CD8-positive, alpha-beta memory T cell (primary cell): ENCODE data around the gene XK. TPM values are rescaled to one million over a fixed set of nuclear protein-coding genes. Genes with fewer than 3 reads are reported as not detected.

Source experiments
- CTCF ChIA-PET: fragments of 350-600 bp; sonication (Branson Sonifier 250); formaldehyde crosslinking; loops from one replicate; lab custom pipeline; 2021; ENCODE audit warnings: antibody characterized with exemption; lab: Charles Lee
- POLR2A ChIA-PET: fragments of 350-600 bp; sonication (Branson Sonifier 250); formaldehyde crosslinking; loops from one replicate; lab custom pipeline; 2021; ENCODE audit warnings: antibody characterized with exemption; lab: Charles Lee
- DNase-seq, 5 donors: peaks; one replicate each; pipeline versions ENCODE4 v3.0.0 to v3.0.0-alpha.2; 2020 to 2022; ENCODE audit warnings: mixed read lengths in 1 of 5
- H3K27ac ChIP-seq: one replicate; pipeline ENCODE4 v1.7.0; 2013; ENCODE audit warnings: low read depth, mild to moderate bottlenecking, low read length, moderate library complexity
- H3K27me3 ChIP-seq: 2 replicates; pipeline ENCODE4 v1.7.0; 2013; ENCODE audit warnings: low read length, mild to moderate bottlenecking; ENCODE audit not compliant: insufficient read depth, poor library complexity, severe bottlenecking
- H3K36me3 ChIP-seq: 2 replicates; pipeline ENCODE4 v1.7.0; 2013; ENCODE audit warnings: mild to moderate bottlenecking, low read length, moderate library complexity; ENCODE audit not compliant: insufficient read depth
- H3K4me1 ChIP-seq: 2 replicates; pipeline ENCODE4 v1.7.0; 2013; ENCODE audit warnings: mild to moderate bottlenecking, low read length, moderate library complexity; ENCODE audit not compliant: insufficient read depth
- H3K4me3 ChIP-seq: 2 replicates; pipeline ENCODE4 v1.7.0; 2013; ENCODE audit warnings: mild to moderate bottlenecking, low read length
- H3K9me3 ChIP-seq: 2 replicates; pipeline ENCODE4 v1.7.0; 2013; ENCODE audit warnings: mild to moderate bottlenecking, low read length
- H3K27ac Mint-ChIP-seq, 8 donors: one replicate each; pipeline ENCODE4 v1.8.0; 2020 to 2021; ENCODE audit warnings: mixed read lengths in 8 of 8, mild to moderate bottlenecking in 6 of 8, inconsistent platforms in 3 of 8, moderate library complexity in 3 of 8
- H3K27me3 Mint-ChIP-seq, 2 donors: one replicate each; pipeline ENCODE4 v1.8.0; 2020 to 2021; ENCODE audit warnings: mixed read lengths in 2 of 2, mild to moderate bottlenecking in 1 of 2, moderate library complexity in 1 of 2
- H3K36me3 Mint-ChIP-seq, 3 donors: one replicate each; pipeline ENCODE4 v1.8.0; 2020 to 2021; ENCODE audit warnings: mixed read lengths in 3 of 3, inconsistent platforms in 1 of 3, mild to moderate bottlenecking in 1 of 3
- H3K4me1 Mint-ChIP-seq, 3 donors: one replicate each; pipeline ENCODE4 v1.8.0; 2020 to 2021; ENCODE audit warnings: mixed read lengths in 3 of 3, inconsistent platforms in 1 of 3, mild to moderate bottlenecking in 1 of 3
- H3K4me3 Mint-ChIP-seq, 7 donors: one replicate each; pipeline ENCODE4 v1.8.0; 2020 to 2021; ENCODE audit warnings: mixed read lengths in 7 of 7, mild to moderate bottlenecking in 6 of 7, moderate library complexity in 4 of 7, inconsistent platforms in 2 of 7
- H3K9me3 Mint-ChIP-seq, 5 donors: one replicate each; pipeline ENCODE4 v1.8.0; 2020 to 2022; ENCODE audit warnings: mixed read lengths in 5 of 5, mild to moderate bottlenecking in 3 of 5, moderate library complexity in 2 of 5, inconsistent platforms in 1 of 5
- polyA plus RNA-seq: library from polyadenylated mRNA; unstranded; fragments of 300-500 nt; fragmentation: Illumina TruSeq; gene quantifications from one replicate; pipeline ENCODE4 v1.2.3, GENCODE V29; 2021
- total RNA-seq, 2 experiments: library from RNA; stranded (reverse); gene quantifications; one replicate each; pipeline ENCODE4 v1.2.3, GENCODE V29; 2021

The XK gene
- total and polyA plus RNA-seq, 3 experiments from 2014 or later, result 0.22 to 0.27 TPM; not detected in 1

GRCh38 chrX:37672563-37672962, 13.0 kb upstream of the XK start:
- Mint-ChIP-seq H3K27ac (no peak overlapping the region), H3K9me3 (no peaks in the 10 kb centered on the region), H3K27me3 (peaks cover 0 to 1% of the 10 kb centered on the region in 2 donors), H3K4me3 (no peak overlapping the region), H3K36me3 (peaks cover 0 to 1% (median 0%) of the 10 kb centered on the region in 3 donors), H3K4me1 (no peaks in the 10 kb centered on the region)
- DNase-seq, result no peak
- H3K4me1 ChIP-seq, result no peaks in the 10 kb centered on the region
- H3K4me3 ChIP-seq, result no peak overlapping the region
- no peaks in the 10 kb centered on the region for H3K27me3 ChIP-seq
- no peaks in the 10 kb centered on the region for H3K36me3 ChIP-seq
- ChIA-PET POLR2A (no interaction called here), CTCF (no interaction called here)
- H3K27ac ChIP-seq, result no peak overlapping the region
- no peaks in the 10 kb centered on the region for H3K9me3 ChIP-seq

- H3K27ac Mint-ChIP-seq, result no peak overlapping the region
- H3K36me3 Mint-ChIP-seq, result peaks cover 0 to 1% (median 0%) of the 10 kb centered on the region in 3 donors
- DNase-seq, result no peak
- Histone ChIP-seq H3K27ac (no peak overlapping the region), H3K36me3 (no peaks in the 10 kb centered on the region), H3K4me1 (no peaks in the 10 kb centered on the region), H3K4me3 (no peak overlapping the region), H3K27me3 (no peaks in the 10 kb centered on the region), H3K9me3 (no peaks in the 10 kb centered on the region)
- POLR2A ChIA-PET, result no interaction called here
- no peak overlapping the region for H3K4me3 Mint-ChIP-seq
- no peaks in the 10 kb centered on the region for H3K9me3 Mint-ChIP-seq
- CTCF ChIA-PET, result no interaction called here
- peaks cover 0 to 1% of the 10 kb centered on the region in 2 donors for H3K27me3 Mint-ChIP-seq
- H3K4me1 Mint-ChIP-seq, result no peaks in the 10 kb centered on the region
Measured at GRCh38 chrX:37676811-37677210, 8.8 kb upstream of the XK start.

GRCh38 chrX:37677243-37677642, 8.3 kb upstream of the XK start:
- H3K27ac Mint-ChIP-seq, result no peak overlapping the region
- Histone ChIP-seq H3K4me1 (no peaks in the 10 kb centered on the region), H3K4me3 (no peak overlapping the region), H3K36me3 (no peaks in the 10 kb centered on the region), H3K27me3 (no peaks in the 10 kb centered on the region), H3K27ac (no peak overlapping the region), H3K9me3 (no peaks in the 10 kb centered on the region)
- peaks cover 0 to 1% of the 10 kb centered on the region in 2 donors for H3K27me3 Mint-ChIP-seq
- no peaks in the 10 kb centered on the region for H3K9me3 Mint-ChIP-seq
- no peaks in the 10 kb centered on the region for H3K4me1 Mint-ChIP-seq
- POLR2A ChIA-PET, result no interaction called here
- no peak overlapping the region for H3K4me3 Mint-ChIP-seq
- CTCF ChIA-PET, result no interaction called here
- no peak for DNase-seq
- peaks cover 0 to 1% (median 0%) of the 10 kb centered on the region in 3 donors for H3K36me3 Mint-ChIP-seq

GRCh38 chrX:37677765-37678164, 7.8 kb upstream of the XK start:
- ChIA-PET POLR2A (no interaction called here), CTCF (no interaction called here)
- Histone ChIP-seq H3K36me3 (no peaks in the 10 kb centered on the region), H3K27ac (no peak overlapping the region), H3K27me3 (no peaks in the 10 kb centered on the region), H3K9me3 (no peaks in the 10 kb centered on the region), H3K4me3 (no peak overlapping the region), H3K4me1 (no peaks in the 10 kb centered on the region)
- Mint-ChIP-seq H3K9me3 (no peaks in the 10 kb centered on the region), H3K27ac (no peak overlapping the region), H3K27me3 (peaks cover 0 to 5% of the 10 kb centered on the region in 2 donors), H3K36me3 (peaks cover 0 to 1% (median 0%) of the 10 kb centered on the region in 3 donors), H3K4me1 (no peaks in the 10 kb centered on the region), H3K4me3 (no peak overlapping the region)
- no peak for DNase-seq

- Mint-ChIP-seq H3K4me1 (no peaks in the 10 kb centered on the region), H3K9me3 (no peaks in the 10 kb centered on the region)
Measured at GRCh38 chrX:37678574-37678973, 7.0 kb upstream of the XK start.

GRCh38 chrX:37679230-37679629, 6.4 kb upstream of the XK start:
- no peak for DNase-seq
- POLR2A ChIA-PET, result no interaction called here
- CTCF ChIA-PET, result no interaction called here

More at GRCh38 chrX:37678574-37678973, 7.0 kb upstream of the XK start:
- no peak overlapping the region for H3K4me3 ChIP-seq
- peaks cover 0 to 5% of the 10 kb centered on the region in 2 donors for H3K27me3 Mint-ChIP-seq
- no peaks in the 10 kb centered on the region for H3K4me1 ChIP-seq
- no peak overlapping the region for H3K27ac ChIP-seq
- ChIA-PET CTCF (no interaction called here), POLR2A (no interaction called here)
- no peak overlapping the region for H3K4me3 Mint-ChIP-seq
- no peaks in the 10 kb centered on the region for H3K27me3 ChIP-seq
- H3K36me3 ChIP-seq, result no peaks in the 10 kb centered on the region
- no peak for DNase-seq
- H3K36me3 Mint-ChIP-seq, result peaks cover 0 to 1% (median 0%) of the 10 kb centered on the region in 3 donors
- H3K9me3 ChIP-seq, result no peaks in the 10 kb centered on the region
- no peak overlapping the region for H3K27ac Mint-ChIP-seq

GRCh38 chrX:37679888-37680287, 5.7 kb upstream of the XK start:
- POLR2A ChIA-PET, result no interaction called here
- no peaks in the 10 kb centered on the region for H3K9me3 ChIP-seq
- peaks cover 0 to 1% (median 0%) of the 10 kb centered on the region in 3 donors for H3K36me3 Mint-ChIP-seq
- DNase-seq, result no peak
- H3K4me3 ChIP-seq, result no peak overlapping the region
- no peaks in the 10 kb centered on the region for H3K4me1 Mint-ChIP-seq
- no peaks in the 10 kb centered on the region for H3K4me1 ChIP-seq
- no peak overlapping the region for H3K4me3 Mint-ChIP-seq
- H3K36me3 ChIP-seq, result no peaks in the 10 kb centered on the region
- CTCF ChIA-PET, result no interaction called here
- H3K27me3 ChIP-seq, result no peaks in the 10 kb centered on the region
- no peak overlapping the region for H3K27ac ChIP-seq
- H3K9me3 Mint-ChIP-seq, result no peaks in the 10 kb centered on the region
- H3K27me3 Mint-ChIP-seq, result peaks cover 0 to 8% of the 10 kb centered on the region in 2 donors
- H3K27ac Mint-ChIP-seq, result peak overlapping the region in 1 of 8 donors; percentile 54

More at GRCh38 chrX:37679230-37679629, 6.4 kb upstream of the XK start:
- Mint-ChIP-seq H3K4me1 (no peaks in the 10 kb centered on the region), H3K4me3 (no peak overlapping the region), H3K27ac (no peak overlapping the region), H3K9me3 (no peaks in the 10 kb centered on the region), H3K36me3 (peaks cover 0 to 1% (median 0%) of the 10 kb centered on the region in 3 donors), H3K27me3 (peaks cover 0 to 5% of the 10 kb centered on the region in 2 donors)
- H3K9me3 ChIP-seq, result no peaks in the 10 kb centered on the region
- no peaks in the 10 kb centered on the region for H3K27me3 ChIP-seq
- no peak overlapping the region for H3K27ac ChIP-seq
- no peak overlapping the region for H3K4me3 ChIP-seq
- no peaks in the 10 kb centered on the region for H3K4me1 ChIP-seq
- no peaks in the 10 kb centered on the region for H3K36me3 ChIP-seq

- no peaks in the 10 kb centered on the region for H3K36me3 ChIP-seq
- H3K27me3 ChIP-seq, result peaks cover 4% of the 10 kb centered on the region
- Mint-ChIP-seq H3K27me3 (peaks cover 0 to 12% of the 10 kb centered on the region in 2 donors), H3K4me3 (peak overlapping the region in 3 of 7 donors; percentile 43 to 69 (median 61)), H3K36me3 (no peaks in the 10 kb centered on the region), H3K4me1 (peaks cover 0 to 3% (median 0%) of the 10 kb centered on the region in 3 donors), H3K9me3 (no peaks in the 10 kb centered on the region), H3K27ac (no peak overlapping the region)
- POLR2A ChIA-PET, result no interaction called here
- H3K27ac ChIP-seq, result peak overlapping the region; percentile 16
- no peak overlapping the region for H3K4me3 ChIP-seq
- H3K4me1 ChIP-seq, result no peaks in the 10 kb centered on the region
- no peaks in the 10 kb centered on the region for H3K9me3 ChIP-seq
- CTCF ChIA-PET, result no interaction called here
- DNase-seq, result no peak
Measured at GRCh38 chrX:37684426-37684825, 1.2 kb upstream of the XK start.
